Ascending aorta (tissue), 2 donors: ENCODE measurements around the gene FPR3. TPM values are rescaled to one million over a fixed set of nuclear protein-coding genes. Genes with fewer than 3 reads are reported as not detected.

Experiments
- DNase-seq, 2 donors: peaks; one replicate each; pipeline ENCODE4 v3.0.0-alpha.2; 2019; ENCODE audit warnings: low spot score in 2 of 2
- H3K27ac ChIP-seq, 2 donors: fragments of 200-600 bp; sonication (generic); one replicate each; pipeline ENCODE4 v1.5.1; 2016 to 2017; ENCODE audit warnings: mild to moderate bottlenecking in 1 of 2
- H3K27me3 ChIP-seq: fragments of 200-600 bp; sonication (generic); one replicate; pipeline ENCODE4 v1.5.1; 2017
- H3K36me3 ChIP-seq, 2 donors: fragments of 200-600 bp; sonication (generic); one replicate each; pipeline ENCODE4 v1.5.1; 2016
- H3K4me1 ChIP-seq, 2 donors: fragments of 200-600 bp; sonication (generic); one replicate each; pipeline ENCODE4 v1.5.1; 2016 to 2017; ENCODE audit warnings: mild to moderate bottlenecking in 1 of 2
- H3K4me3 ChIP-seq, 2 donors: fragments of 200-600 bp; sonication (generic); one replicate each; pipeline ENCODE4 v1.5.1; 2016 to 2017; ENCODE audit warnings: mild to moderate bottlenecking in 1 of 2
- H3K9me3 ChIP-seq, 2 donors: fragments of 200-600 bp; sonication (generic); one replicate each; pipeline ENCODE4 v1.5.1; 2016
- intact Hi-C: fragments of 100-400 bp; cut with DNase I; formaldehyde crosslinking; loops from one replicate; pipeline ENCODE4 v1.15.1; 2023
- total RNA-seq: library from RNA; depleted of rRNA; stranded (reverse); fragments of >200 nt; gene quantifications from one replicate; pipeline ENCODE4 v1.1.0, GENCODE V29; 2016
- TF ChIP-seq, protein P1 (sequence below), 3 experiments: fragments of 200-600 bp in 2 of 3; fragments of 450-650 bp in 1 of 3; sonication (generic) in 2 of 3; IDR thresholded peaks; one replicate each; pipeline ENCODE4 v1.5.1; 2016 to 2019; ENCODE audit warnings: antibody characterized with exemption in 3 of 3, mild to moderate bottlenecking in 1 of 3, moderate library complexity in 1 of 3

The FPR3 gene
- total RNA-seq, 1 donor from 2014 or later = 16.0 TPM

DNA sequence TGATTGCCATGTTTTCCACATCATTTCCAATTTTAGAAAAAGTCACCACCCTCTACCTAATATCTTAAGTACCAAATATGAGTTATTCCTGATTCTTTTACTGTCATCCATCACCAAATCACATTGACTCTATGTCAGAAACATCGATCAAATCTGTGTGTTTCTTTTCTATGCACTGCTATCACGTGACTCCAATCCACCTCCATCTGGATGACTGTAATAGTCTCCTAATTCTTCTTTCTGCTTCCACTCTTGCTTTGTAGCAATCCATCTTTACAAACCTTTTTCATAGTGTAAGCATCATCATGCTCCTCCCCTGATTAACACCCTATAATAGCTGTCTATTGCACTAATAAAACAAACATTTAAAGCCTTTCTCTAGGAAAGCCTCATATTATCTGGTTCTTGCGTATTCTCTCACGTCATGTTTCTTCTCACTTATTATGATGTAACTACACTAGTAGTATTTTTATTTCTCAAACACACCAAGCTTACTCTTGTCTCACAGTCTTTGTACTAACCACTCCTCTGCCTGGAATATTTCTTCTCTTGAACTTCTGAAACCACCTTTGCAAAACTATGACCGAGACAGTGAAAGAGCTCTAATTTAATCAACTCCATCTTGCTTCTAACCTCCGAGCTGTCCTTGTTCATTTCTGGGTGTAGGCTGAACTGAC, 10.7 kb upstream of the FPR3 start:
- TF ChIP-seq, protein P1, sequence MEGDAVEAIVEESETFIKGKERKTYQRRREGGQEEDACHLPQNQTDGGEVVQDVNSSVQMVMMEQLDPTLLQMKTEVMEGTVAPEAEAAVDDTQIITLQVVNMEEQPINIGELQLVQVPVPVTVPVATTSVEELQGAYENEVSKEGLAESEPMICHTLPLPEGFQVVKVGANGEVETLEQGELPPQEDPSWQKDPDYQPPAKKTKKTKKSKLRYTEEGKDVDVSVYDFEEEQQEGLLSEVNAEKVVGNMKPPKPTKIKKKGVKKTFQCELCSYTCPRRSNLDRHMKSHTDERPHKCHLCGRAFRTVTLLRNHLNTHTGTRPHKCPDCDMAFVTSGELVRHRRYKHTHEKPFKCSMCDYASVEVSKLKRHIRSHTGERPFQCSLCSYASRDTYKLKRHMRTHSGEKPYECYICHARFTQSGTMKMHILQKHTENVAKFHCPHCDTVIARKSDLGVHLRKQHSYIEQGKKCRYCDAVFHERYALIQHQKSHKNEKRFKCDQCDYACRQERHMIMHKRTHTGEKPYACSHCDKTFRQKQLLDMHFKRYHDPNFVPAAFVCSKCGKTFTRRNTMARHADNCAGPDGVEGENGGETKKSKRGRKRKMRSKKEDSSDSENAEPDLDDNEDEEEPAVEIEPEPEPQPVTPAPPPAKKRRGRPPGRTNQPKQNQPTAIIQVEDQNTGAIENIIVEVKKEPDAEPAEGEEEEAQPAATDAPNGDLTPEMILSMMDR (IDR thresholded peaks at IDR 0.05) = no peak
- Histone ChIP-seq H3K27me3 (no peaks in the 10 kb centered on the region), H3K4me3 (no peak overlapping the region), H3K9me3 (no peaks in the 10 kb centered on the region), H3K4me1 (no peaks in the 10 kb centered on the region), H3K36me3 (no peaks in the 10 kb centered on the region), H3K27ac (no peak overlapping the region)
- no peak for DNase-seq
- intact Hi-C loops = no loop called here

DNA sequence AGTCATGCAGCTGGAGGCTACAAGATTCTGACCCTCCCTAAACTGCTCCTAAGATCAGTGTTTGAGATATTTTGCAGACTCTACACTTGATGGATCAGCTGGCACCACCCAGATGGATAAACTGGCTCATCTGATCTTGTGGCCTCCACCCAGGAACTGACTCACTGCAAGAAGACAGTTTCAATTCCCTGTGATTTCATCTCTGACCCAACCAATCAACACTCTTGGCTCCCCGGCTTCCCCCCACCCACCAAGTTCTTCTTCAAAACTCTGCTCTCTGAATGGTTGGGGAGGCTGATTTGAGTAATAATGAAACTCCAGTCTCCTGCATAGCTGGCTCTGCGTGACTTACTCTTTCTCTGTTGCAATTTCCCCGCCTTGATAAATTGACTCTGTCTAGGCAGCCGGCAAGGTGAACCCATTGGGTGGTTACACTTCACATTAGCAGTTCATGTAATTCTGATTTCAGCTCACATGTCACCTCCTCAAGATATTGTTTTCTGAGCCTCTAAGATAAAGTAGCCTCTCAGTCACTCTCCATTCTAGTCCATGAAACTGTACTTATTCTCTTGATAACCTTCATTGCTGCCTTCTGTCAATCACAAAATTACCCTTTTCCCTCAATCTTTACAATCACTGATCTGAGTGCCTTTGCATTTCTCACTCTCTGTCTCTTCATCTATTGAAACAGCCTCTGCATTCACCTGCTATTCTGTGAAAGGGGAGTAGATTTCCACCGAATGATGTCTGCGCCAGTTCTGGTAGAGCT, 9.9 kb upstream of the FPR3 start:
- H3K27ac ChIP-seq = no peak overlapping the region
- peak; percentile 32 to 79 for DNase-seq
- no peaks in the 10 kb centered on the region for H3K36me3 ChIP-seq
- H3K4me3 ChIP-seq = no peak overlapping the region
- H3K27me3 ChIP-seq = no peaks in the 10 kb centered on the region
- intact Hi-C loops = no loop called here
- TF ChIP-seq, protein P1 (IDR thresholded peaks at IDR 0.05) = no peak
- no peaks in the 10 kb centered on the region for H3K4me1 ChIP-seq
- no peaks in the 10 kb centered on the region for H3K9me3 ChIP-seq

GRCh38 chr19:51786646-51787494, 8.1 kb upstream of the FPR3 start:
- DNase-seq = no peak
- Histone ChIP-seq H3K4me1 (no peaks in the 10 kb centered on the region), H3K27ac (no peak overlapping the region), H3K27me3 (no peaks in the 10 kb centered on the region), H3K9me3 (no peaks in the 10 kb centered on the region), H3K4me3 (no peak overlapping the region), H3K36me3 (no peaks in the 10 kb centered on the region)
- intact Hi-C loops = no loop called here
- TF ChIP-seq, protein P1 (IDR thresholded peaks at IDR 0.05) = no peak

DNA sequence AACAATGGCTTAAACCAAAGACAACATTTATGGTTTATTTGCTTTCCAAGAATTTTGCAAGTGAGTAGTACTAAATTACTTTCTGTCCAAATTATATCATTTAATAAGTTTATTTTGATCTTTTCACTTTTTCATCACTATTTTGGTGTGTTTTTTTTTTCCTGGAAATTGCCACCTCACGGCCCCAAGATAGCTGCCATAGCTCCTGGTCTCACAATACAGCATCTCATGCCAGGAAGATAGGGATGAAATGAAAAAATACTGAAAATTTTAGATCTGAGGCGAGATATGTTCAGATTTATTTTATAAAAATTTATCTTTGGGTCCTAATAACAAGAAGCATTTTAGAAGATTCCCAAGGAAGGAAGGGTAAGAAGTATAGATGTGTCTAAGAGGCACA, 6.9 kb upstream of the FPR3 start:
- TF ChIP-seq, protein P1 (IDR thresholded peaks at IDR 0.05) = no peak
- DNase-seq = no peak
- H3K27ac ChIP-seq = no peak overlapping the region
- intact Hi-C loops = no loop called here
- H3K27me3 ChIP-seq = no peaks in the 10 kb centered on the region
- H3K9me3 ChIP-seq = no peaks in the 10 kb centered on the region
- no peaks in the 10 kb centered on the region for H3K4me1 ChIP-seq
- no peaks in the 10 kb centered on the region for H3K36me3 ChIP-seq
- no peak overlapping the region for H3K4me3 ChIP-seq

DNA sequence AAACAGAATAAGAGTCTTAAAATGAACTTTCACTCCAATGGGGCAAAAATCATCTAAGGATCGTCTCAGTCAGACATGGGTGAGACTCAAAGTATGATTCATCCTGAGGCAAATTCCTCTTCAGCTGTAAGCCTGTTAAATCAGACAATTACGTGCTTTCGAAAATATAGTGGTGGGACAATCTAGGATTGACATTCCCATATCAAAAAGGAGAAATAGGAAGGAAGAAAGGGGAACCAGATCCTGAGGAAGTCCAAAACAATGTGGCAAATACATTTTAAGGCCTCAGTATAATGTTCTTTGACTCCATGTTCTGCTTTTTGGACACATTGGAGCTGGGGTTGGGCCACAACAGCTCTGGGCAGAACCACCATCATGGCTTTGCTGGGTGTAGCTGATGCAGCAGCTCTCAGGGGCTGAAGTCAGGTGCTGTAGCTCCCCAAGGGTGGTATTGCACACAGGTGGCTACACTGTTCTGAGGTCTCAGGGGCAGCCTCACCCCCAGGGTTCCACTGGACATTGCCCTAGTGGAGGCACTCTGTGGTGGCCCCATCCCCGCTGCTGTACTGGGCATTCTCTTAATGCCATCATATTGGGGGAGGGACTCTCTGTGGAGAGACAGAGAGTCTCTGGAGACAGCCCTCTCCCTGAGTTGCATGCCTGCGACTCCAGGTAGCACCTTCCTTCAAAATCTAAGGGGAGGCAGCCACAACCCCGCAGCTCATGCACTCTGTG, 5.7 kb upstream of the FPR3 start:
- Histone ChIP-seq H3K27me3 (no peaks in the 10 kb centered on the region), H3K4me1 (no peaks in the 10 kb centered on the region), H3K9me3 (no peaks in the 10 kb centered on the region), H3K4me3 (no peak overlapping the region), H3K27ac (no peak overlapping the region), H3K36me3 (no peaks in the 10 kb centered on the region)
- TF ChIP-seq, protein P1 (IDR thresholded peaks at IDR 0.05) = no peak
- DNase-seq = no peak
- intact Hi-C loops = no loop called here
